Karpas-422 (cell line): ENCODE data around the gene DKKL1. TPM values are rescaled to one million over a fixed set of nuclear protein-coding genes. Genes with fewer than 3 reads are reported as not detected.
A peak's percentile ranks its signal among the peaks of the same experiment; 100 is the strongest.

ENCODE experiments used
- DNase-seq: peaks from one replicate; pipeline ENCODE4 v3.0.0-alpha.2; 2015
- H2AFZ ChIP-seq: fragments of 200-600 bp; sonication (generic); 2 replicates; pipeline ENCODE4 v1.6.1; 2014; ENCODE audit warnings: antibody characterized with exemption, low read length, mixed read lengths
- H3K27ac ChIP-seq: fragments of 200-600 bp; sonication (generic); 2 replicates; pipeline ENCODE4 v1.5.1; 2014; ENCODE audit warnings: mild to moderate bottlenecking, low read length, moderate library complexity
- H3K27me3 ChIP-seq: fragments of 200-600 bp; sonication (generic); 2 replicates; pipeline ENCODE4 v1.6.1; 2014; ENCODE audit warnings: low read length, mixed read lengths
- H3K36me3 ChIP-seq: fragments of 200-600 bp; sonication (generic); 2 replicates; pipeline ENCODE4 v1.6.1; 2014; ENCODE audit warnings: low read length, mixed read lengths; ENCODE audit not compliant: insufficient read depth
- H3K4me1 ChIP-seq: fragments of 200-600 bp; sonication (generic); 2 replicates; pipeline ENCODE4 v1.6.1; 2014; ENCODE audit warnings: mild to moderate bottlenecking, low read length, mixed read lengths
- H3K4me2 ChIP-seq: fragments of 200-600 bp; sonication (generic); 2 replicates; pipeline ENCODE4 v1.6.1; 2014; ENCODE audit warnings: low read length, low read depth, mild to moderate bottlenecking; ENCODE audit not compliant: poor library complexity, severe bottlenecking
- H3K4me3 ChIP-seq: fragments of 200-600 bp; sonication (generic); 2 replicates; pipeline ENCODE4 v1.5.1; 2014; ENCODE audit warnings: mild to moderate bottlenecking, antibody characterized with exemption, low read length, mixed read lengths
- H3K79me2 ChIP-seq: fragments of 200-600 bp; sonication (generic); 2 replicates; pipeline ENCODE4 v1.6.1; 2014; ENCODE audit warnings: mild to moderate bottlenecking, low read length, mixed read lengths
- H3K9ac ChIP-seq: fragments of 200-600 bp; sonication (generic); 2 replicates; pipeline ENCODE4 v1.6.0; 2014; ENCODE audit warnings: low read length
- H3K9me2 ChIP-seq: fragments of 200-600 bp; sonication (generic), shearing (Covaris generic); replicated peaks from 2 replicates; pipeline ENCODE4 v1.6.0; 2014; ENCODE audit warnings: mild to moderate bottlenecking, low read length, moderate library complexity; ENCODE audit not compliant: insufficient read depth
- H3K9me3 ChIP-seq: fragments of 300-700, 200-600 bp; sonication (generic); 2 replicates; pipeline ENCODE4 v1.6.1; 2014; ENCODE audit warnings: low read length, mixed read lengths
- H4K20me1 ChIP-seq: fragments of 200-600 bp; sonication (generic); 2 replicates; pipeline ENCODE4 v1.6.1; 2014; ENCODE audit warnings: mild to moderate bottlenecking, antibody characterized with exemption, low read length, low read depth; ENCODE audit not compliant: insufficient read depth
- total RNA-seq: library from RNA; depleted of rRNA; stranded (reverse); fragments of >200 nt; shearing (Covaris generic); gene quantifications from 2 replicates; pipeline ENCODE4 v1.2.3, GENCODE V29; 2014; ENCODE audit warnings: low replicate concordance

DKKL1 gene
- total RNA-seq, 1 experiment from 2014 or later, result not detected

DNA sequence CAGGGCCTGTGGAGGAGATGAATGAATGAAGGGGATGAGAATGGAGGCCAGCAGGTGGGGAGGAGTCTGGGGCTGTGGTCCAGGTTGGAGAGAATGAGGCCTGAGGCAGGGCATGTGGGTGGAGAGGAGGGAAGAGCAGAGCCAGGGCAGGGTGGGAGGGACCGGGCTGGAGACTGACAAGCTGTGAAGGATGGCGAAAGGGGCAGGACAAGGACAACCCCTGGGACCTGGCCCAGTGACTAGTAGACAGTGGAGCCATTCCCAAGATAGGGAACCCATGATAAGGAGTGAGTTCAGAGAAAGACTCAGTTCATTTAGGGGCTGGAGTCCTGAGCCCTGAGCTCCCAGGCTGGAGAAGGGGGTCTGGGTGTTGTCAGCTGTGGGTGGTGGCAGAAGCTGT lies 56.5 kb downstream of the DKKL1 start:
- Histone ChIP-seq H3K4me3 (no peak overlapping the region), H3K4me1 (peaks cover 57% of the 10 kb centered on the region), H2AFZ (no peak overlapping the region), H3K4me2 (no peak overlapping the region), H3K9me3 (no peaks in the 10 kb centered on the region), H3K9ac (no peak overlapping the region), H3K79me2 (no peaks in the 10 kb centered on the region), H3K27me3 (no peaks in the 10 kb centered on the region), H3K36me3 (no peaks in the 10 kb centered on the region), H3K9me2 (no peaks in the 10 kb centered on the region), H4K20me1 (no peaks in the 10 kb centered on the region), H3K27ac (no peak overlapping the region)
- no peak for DNase-seq

DNA sequence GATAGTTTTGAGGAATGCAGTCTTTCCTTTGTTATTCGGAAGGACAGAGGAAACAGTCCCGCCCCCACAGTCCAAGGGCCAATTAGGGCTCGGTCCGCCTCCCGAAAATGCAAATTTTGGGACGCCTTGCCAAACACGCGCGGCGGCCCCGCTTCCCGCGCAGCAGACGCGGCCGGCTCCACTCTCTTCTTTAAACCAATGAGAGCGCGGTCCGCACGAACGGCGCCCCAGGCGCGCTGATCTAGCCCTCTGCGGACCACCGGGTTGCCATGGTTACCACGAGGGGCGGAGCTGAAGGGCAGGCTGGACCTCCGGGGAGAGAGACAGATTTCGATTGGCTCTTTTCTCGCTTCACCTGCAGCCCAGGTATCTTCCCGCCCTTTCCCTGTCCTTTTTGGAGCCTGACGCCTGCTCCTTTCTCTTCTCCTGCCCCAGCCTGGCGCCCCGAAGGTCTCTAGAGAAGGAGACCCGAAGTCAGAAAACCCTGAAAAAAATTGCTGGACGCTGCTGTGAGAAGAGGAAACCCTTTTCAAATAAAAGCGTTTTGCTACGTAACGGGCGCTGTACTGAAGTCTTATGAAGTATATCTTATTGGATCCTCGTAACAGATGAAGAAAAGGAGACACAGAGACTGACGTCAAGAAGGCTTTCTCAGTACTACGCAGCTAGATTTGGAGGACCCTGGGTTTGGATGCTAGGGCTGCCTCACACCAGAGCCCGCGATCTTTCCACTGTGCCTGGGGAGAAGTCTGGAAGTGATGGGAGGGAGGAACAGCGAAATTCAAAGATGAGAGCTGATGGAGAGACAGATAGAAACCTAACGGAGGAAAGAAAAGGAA lies 57.6 kb downstream of the DKKL1 start:
- no peaks in the 10 kb centered on the region for H4K20me1 ChIP-seq
- DNase-seq, result peak; percentile 96
- no peaks in the 10 kb centered on the region for H3K9me2 ChIP-seq
- no peaks in the 10 kb centered on the region for H3K36me3 ChIP-seq
- no peaks in the 10 kb centered on the region for H3K27me3 ChIP-seq
- H3K27ac ChIP-seq, result no peak overlapping the region
- H3K9me3 ChIP-seq, result no peaks in the 10 kb centered on the region
- no peaks in the 10 kb centered on the region for H3K79me2 ChIP-seq
- H3K4me3 ChIP-seq, result peak overlapping the region; percentile 12; the same call in 1 of the 2 replicates
- no peak overlapping the region for H3K9ac ChIP-seq
- no peak overlapping the region for H2AFZ ChIP-seq
- peaks cover 57% of the 10 kb centered on the region for H3K4me1 ChIP-seq
- H3K4me2 ChIP-seq, result peak overlapping the region; percentile 52

DNA sequence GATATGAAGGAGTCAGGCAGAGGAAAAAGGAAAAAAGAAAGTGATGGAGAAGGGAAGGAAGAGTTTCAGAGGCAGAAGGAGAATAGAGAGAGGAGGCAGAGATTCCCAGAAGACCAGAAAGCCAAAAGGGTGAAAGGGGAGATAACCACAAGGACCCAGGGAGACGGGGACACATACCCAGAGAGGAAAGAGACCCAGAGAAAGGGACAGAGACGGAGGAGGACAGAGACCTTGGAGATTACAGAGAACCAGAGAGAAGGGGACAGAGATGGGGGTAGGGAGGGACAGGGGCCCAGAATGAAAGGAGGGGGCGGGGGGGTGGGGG lies 58.2 kb downstream of the DKKL1 start:
- H3K27ac ChIP-seq, result no peak overlapping the region
- H3K4me2 ChIP-seq, result no peak overlapping the region
- no peaks in the 10 kb centered on the region for H3K9me2 ChIP-seq
- H3K9ac ChIP-seq, result no peak overlapping the region
- H4K20me1 ChIP-seq, result no peaks in the 10 kb centered on the region
- H3K9me3 ChIP-seq, result no peaks in the 10 kb centered on the region
- no peaks in the 10 kb centered on the region for H3K27me3 ChIP-seq
- H3K4me3 ChIP-seq, result no peak overlapping the region
- H2AFZ ChIP-seq, result no peak overlapping the region
- no peaks in the 10 kb centered on the region for H3K79me2 ChIP-seq
- peaks cover 57% of the 10 kb centered on the region for H3K4me1 ChIP-seq
- no peak for DNase-seq
- H3K36me3 ChIP-seq, result no peaks in the 10 kb centered on the region

DNA sequence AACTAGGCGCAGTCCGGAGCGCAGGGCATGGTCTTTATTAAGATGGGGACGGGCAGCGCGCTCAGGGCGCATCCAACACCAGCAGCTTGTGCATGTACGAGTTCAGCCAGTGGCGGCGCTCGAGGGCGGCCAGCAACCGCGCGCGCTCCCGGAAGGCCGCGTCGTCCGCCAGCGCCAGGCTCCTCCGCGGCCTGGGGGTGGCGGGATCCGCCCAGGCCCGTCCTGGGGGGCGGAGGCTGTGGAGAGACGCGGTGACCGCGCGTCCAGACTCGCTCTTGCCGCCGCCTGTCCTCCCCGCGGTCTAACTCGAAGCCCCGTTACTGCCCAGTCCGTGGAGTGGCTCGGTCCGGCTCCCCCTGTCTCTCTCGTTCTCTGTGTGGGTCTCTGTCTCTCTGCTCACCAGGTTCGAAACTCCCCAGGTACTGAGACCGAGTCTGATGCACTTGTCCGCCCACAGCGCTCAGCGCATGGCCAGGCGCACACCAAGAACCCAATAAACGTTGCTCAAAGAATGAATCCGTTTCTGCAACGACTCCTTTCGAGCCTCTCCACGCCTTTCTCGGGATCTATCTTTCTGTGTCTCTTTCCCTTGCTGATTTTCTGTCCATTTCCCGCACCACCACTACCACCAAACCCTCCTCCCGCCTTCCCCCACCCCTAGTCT lies 58.9 kb downstream of the DKKL1 start:
- DNase-seq, result no peak

DNA sequence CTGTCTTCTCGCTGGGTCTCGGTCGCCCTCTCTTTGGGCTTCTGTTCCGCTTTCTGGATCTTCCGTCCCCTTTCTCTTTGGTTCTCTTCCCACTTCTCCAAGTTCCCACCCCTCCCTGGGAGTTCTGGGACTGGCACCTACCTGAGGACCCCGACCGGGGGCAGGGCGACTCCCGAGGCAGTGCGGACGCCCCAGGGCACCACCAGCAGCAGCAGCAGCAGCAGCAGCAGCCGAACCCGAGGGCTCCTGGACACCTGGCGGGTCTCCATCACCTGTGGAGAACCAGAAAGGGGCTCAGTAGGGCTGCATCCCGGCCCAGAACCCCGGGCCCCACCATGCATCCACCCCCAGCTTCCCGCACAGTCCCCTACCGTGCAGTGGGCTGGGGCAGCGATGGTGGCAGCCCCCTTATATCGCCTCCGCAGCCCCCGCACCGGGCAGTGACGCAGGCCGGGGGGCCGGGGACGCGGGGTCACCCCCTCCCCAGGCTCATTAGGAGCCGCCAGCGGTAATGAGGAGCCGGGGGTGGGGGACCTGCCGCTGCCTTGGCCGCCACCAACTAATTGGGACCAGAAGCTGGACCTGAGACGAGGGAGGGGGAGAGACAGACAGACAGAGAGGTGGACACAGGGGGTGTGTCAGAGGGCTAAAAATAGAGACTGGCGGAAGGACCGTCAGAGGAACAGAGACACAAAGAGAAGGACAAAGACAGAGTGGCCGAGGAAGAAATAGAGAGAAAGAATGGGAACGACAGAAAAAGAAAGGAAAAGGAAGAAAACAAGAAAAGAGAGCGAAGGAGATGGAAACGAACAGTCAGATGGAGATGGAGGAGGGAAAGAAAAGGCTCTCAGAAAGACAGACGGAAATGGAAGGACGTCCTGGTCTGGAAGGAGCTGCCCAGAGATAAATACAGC lies 59.7 kb downstream of the DKKL1 start, which contains the start of gene PTH2:
Gene PTH2, minus strand, starts transcription at position 371 of the 914 bp plus-strand sequence. Its CDS starts 102 bp downstream, at position 269.
- no peak within 1 kb of the TSS for H3K4me3 ChIP-seq
- no peak within 1 kb of the TSS for H3K4me2 ChIP-seq
- H2AFZ ChIP-seq, result no peak within 1 kb of the TSS

More for the DNA sequence above, 58.9 kb downstream of the DKKL1 start:
- no peaks in the 10 kb centered on the region for H3K36me3 ChIP-seq
- H4K20me1 ChIP-seq, result no peaks in the 10 kb centered on the region
- H3K79me2 ChIP-seq, result no peaks in the 10 kb centered on the region
- H3K9me2 ChIP-seq, result no peaks in the 10 kb centered on the region
- H3K4me3 ChIP-seq, result no peak overlapping the region
- peaks cover 57% of the 10 kb centered on the region for H3K4me1 ChIP-seq
- H3K9ac ChIP-seq, result no peak overlapping the region
- H3K27ac ChIP-seq, result no peak overlapping the region
- no peaks in the 10 kb centered on the region for H3K27me3 ChIP-seq
- no peak overlapping the region for H3K4me2 ChIP-seq
- no peaks in the 10 kb centered on the region for H3K9me3 ChIP-seq
- no peak overlapping the region for H2AFZ ChIP-seq

DNA sequence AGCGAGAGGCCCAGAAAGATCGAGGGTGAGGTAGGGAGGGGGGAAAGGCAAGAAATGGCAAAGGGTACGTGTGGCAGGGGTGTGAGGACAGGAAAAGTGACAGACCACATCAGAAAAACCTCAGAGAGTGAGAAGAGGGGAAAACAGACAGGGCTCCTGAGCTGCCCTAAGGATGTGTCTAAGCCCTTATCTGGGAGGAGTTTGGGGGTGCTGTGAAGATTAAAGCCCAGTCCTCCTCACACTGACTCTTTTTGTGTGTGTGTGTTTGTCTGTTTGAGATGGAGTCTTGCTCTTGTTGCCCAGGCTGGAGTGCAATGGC lies 60.3 kb downstream of the DKKL1 start:
- no peak overlapping the region for H3K27ac ChIP-seq
- no peak overlapping the region for H3K4me2 ChIP-seq
- no peaks in the 10 kb centered on the region for H3K27me3 ChIP-seq
- no peak overlapping the region for H3K4me3 ChIP-seq
- H3K9me2 ChIP-seq, result no peaks in the 10 kb centered on the region
- no peaks in the 10 kb centered on the region for H4K20me1 ChIP-seq
- H3K9me3 ChIP-seq, result no peaks in the 10 kb centered on the region
- DNase-seq, result no peak
- H3K36me3 ChIP-seq, result no peaks in the 10 kb centered on the region
- peaks cover 62% of the 10 kb centered on the region for H3K4me1 ChIP-seq
- no peak overlapping the region for H3K9ac ChIP-seq
- no peaks in the 10 kb centered on the region for H3K79me2 ChIP-seq
- no peak overlapping the region for H2AFZ ChIP-seq

More for the DNA sequence above, 59.7 kb downstream of the DKKL1 start, which contains the start of gene PTH2:
- Histone ChIP-seq H3K27me3 (no peaks in the 10 kb centered on the region), H3K9me2 (no peaks in the 10 kb centered on the region), H3K9me3 (no peaks in the 10 kb centered on the region), H3K9ac (no peak within 1 kb of the TSS), H3K27ac (no peak within 1 kb of the TSS), H3K79me2 (no peaks in the 10 kb centered on the region), H3K4me1 (peaks cover 60% of the 10 kb centered on the region), H3K36me3 (no peaks in the 10 kb centered on the region), H4K20me1 (no peaks in the 10 kb centered on the region)
- no peak for DNase-seq
